Mucosa of rectum (tissue), 2 donors: ENCODE results near the gene XPO6.

Source experiments
- H3K27ac ChIP-seq, 2 donors: one replicate each; pipeline ENCODE4 v1.7.0; 2013; ENCODE audit warnings: inconsistent platforms in 2 of 2, low read depth in 2 of 2, low read length in 2 of 2
- H3K27me3 ChIP-seq, 2 donors: one replicate each; pipeline ENCODE4 v1.7.0; 2013; ENCODE audit warnings: low read length in 2 of 2; ENCODE audit not compliant: control insufficient read depth in 2 of 2, insufficient read depth in 2 of 2
- H3K36me3 ChIP-seq, 2 donors: one replicate each; pipeline ENCODE4 v1.7.0; 2013; ENCODE audit warnings: low read length in 2 of 2; ENCODE audit not compliant: control insufficient read depth in 2 of 2, insufficient read depth in 2 of 2
- H3K4me1 ChIP-seq, 2 donors: one replicate each; pipeline ENCODE4 v1.7.0; 2013; ENCODE audit warnings: low read length in 2 of 2, mild to moderate bottlenecking in 1 of 2; ENCODE audit not compliant: control insufficient read depth in 2 of 2, insufficient read depth in 2 of 2
- H3K4me3 ChIP-seq, 2 donors: one replicate each; pipeline ENCODE4 v1.7.0; 2013; ENCODE audit warnings: low read length in 2 of 2
- H3K9ac ChIP-seq, 2 donors: one replicate each; pipeline ENCODE4 v1.7.0; 2013; ENCODE audit warnings: low read length in 2 of 2, low read depth in 1 of 2, mild to moderate bottlenecking in 1 of 2
- H3K9me3 ChIP-seq, 2 donors: one replicate each; pipeline ENCODE4 v1.7.0; 2013; ENCODE audit warnings: low read length in 2 of 2; ENCODE audit not compliant: control insufficient read depth in 2 of 2
- donor health status: healthy.
- donor health status: Normal muscosa, but diverticular disease.

XPO6 gene

GRCh38 chr16:28186752-28187151 lies 25.0 kb downstream of the XPO6 start:
- Histone ChIP-seq H3K4me3 (no peak overlapping the region), H3K27ac (peak overlapping the region; percentile 8 to 16), H3K4me1 (peaks cover 2 to 5% of the 10 kb centered on the region in 2 donors), H3K9me3 (no peaks in the 10 kb centered on the region), H3K27me3 (no peaks in the 10 kb centered on the region), H3K9ac (no peak overlapping the region), H3K36me3 (no peaks in the 10 kb centered on the region)

GRCh38 chr16:28185696-28186095 lies 26.1 kb downstream of the XPO6 start:
- no peaks in the 10 kb centered on the region for H3K9me3 ChIP-seq
- peaks cover 5 to 11% of the 10 kb centered on the region in 2 donors for H3K4me1 ChIP-seq
- H3K36me3 ChIP-seq = no peaks in the 10 kb centered on the region
- no peaks in the 10 kb centered on the region for H3K27me3 ChIP-seq
- no peak overlapping the region for H3K9ac ChIP-seq
- no peak overlapping the region for H3K27ac ChIP-seq
- H3K4me3 ChIP-seq = no peak overlapping the region

GRCh38 chr16:28184625-28185024 lies 27.1 kb downstream of the XPO6 start:
- H3K27me3 ChIP-seq = no peaks in the 10 kb centered on the region
- H3K9ac ChIP-seq = no peak overlapping the region
- no peak overlapping the region for H3K4me3 ChIP-seq
- H3K4me1 ChIP-seq = peaks cover 5 to 11% of the 10 kb centered on the region in 2 donors
- H3K36me3 ChIP-seq = peaks cover 0 to 1% of the 10 kb centered on the region in 2 donors
- no peak overlapping the region for H3K27ac ChIP-seq
- H3K9me3 ChIP-seq = no peaks in the 10 kb centered on the region

GRCh38 chr16:28183930-28184329 lies 27.8 kb downstream of the XPO6 start:
- Histone ChIP-seq H3K27ac (no peak overlapping the region), H3K4me1 (peaks cover 5 to 8% of the 10 kb centered on the region in 2 donors), H3K27me3 (no peaks in the 10 kb centered on the region), H3K4me3 (no peak overlapping the region), H3K36me3 (peaks cover 0 to 5% of the 10 kb centered on the region in 2 donors), H3K9ac (no peak overlapping the region), H3K9me3 (no peaks in the 10 kb centered on the region)

- Histone ChIP-seq H3K4me3 (no peak overlapping the region), H3K4me1 (peaks cover 5 to 8% of the 10 kb centered on the region in 2 donors), H3K27ac (no peak overlapping the region), H3K27me3 (no peaks in the 10 kb centered on the region), H3K9ac (no peak overlapping the region), H3K36me3 (peaks cover 0 to 5% of the 10 kb centered on the region in 2 donors), H3K9me3 (no peaks in the 10 kb centered on the region)
Measured at GRCh38 chr16:28183484-28183883, 28.3 kb downstream of the XPO6 start.

GRCh38 chr16:28182801-28183200 lies 29.0 kb downstream of the XPO6 start:
- H3K36me3 ChIP-seq = peaks cover 6 to 7% of the 10 kb centered on the region in 2 donors
- H3K4me3 ChIP-seq = no peak overlapping the region
- H3K9ac ChIP-seq = no peak overlapping the region
- peaks cover 2 to 8% of the 10 kb centered on the region in 2 donors for H3K4me1 ChIP-seq
- H3K9me3 ChIP-seq = no peaks in the 10 kb centered on the region
- no peak overlapping the region for H3K27ac ChIP-seq
- no peaks in the 10 kb centered on the region for H3K27me3 ChIP-seq

- Histone ChIP-seq H3K27me3 (no peaks in the 10 kb centered on the region), H3K4me3 (no peak overlapping the region), H3K4me1 (peaks cover 2 to 8% of the 10 kb centered on the region in 2 donors), H3K36me3 (peaks cover 10% of the 10 kb centered on the region in 2 donors), H3K9me3 (no peaks in the 10 kb centered on the region), H3K27ac (no peak overlapping the region), H3K9ac (no peak overlapping the region)
Measured at GRCh38 chr16:28182183-28182582, 29.6 kb downstream of the XPO6 start.

GRCh38 chr16:28181515-28181914 lies 30.2 kb downstream of the XPO6 start:
- peaks cover 13% of the 10 kb centered on the region in 2 donors for H3K36me3 ChIP-seq
- H3K27ac ChIP-seq = peak overlapping the region in 1 of 2 donors; percentile 21
- H3K27me3 ChIP-seq = no peaks in the 10 kb centered on the region
- no peak overlapping the region for H3K9ac ChIP-seq
- H3K4me1 ChIP-seq = peaks cover 2 to 8% of the 10 kb centered on the region in 2 donors
- no peak overlapping the region for H3K4me3 ChIP-seq
- H3K9me3 ChIP-seq = no peaks in the 10 kb centered on the region

GRCh38 chr16:28180655-28181460 lies 30.9 kb downstream of the XPO6 start:
- Histone ChIP-seq H3K9ac (no peak overlapping the region), H3K36me3 (peaks cover 13% of the 10 kb centered on the region in 2 donors), H3K4me1 (peaks cover 2 to 8% of the 10 kb centered on the region in 2 donors), H3K27ac (peak overlapping the region in 1 of 2 donors; percentile 21), H3K9me3 (no peaks in the 10 kb centered on the region), H3K27me3 (no peaks in the 10 kb centered on the region), H3K4me3 (no peak overlapping the region)

- Histone ChIP-seq H3K4me3 (no peak overlapping the region), H3K27ac (no peak overlapping the region), H3K36me3 (peaks cover 17 to 26% of the 10 kb centered on the region in 2 donors), H3K9me3 (no peaks in the 10 kb centered on the region), H3K27me3 (no peaks in the 10 kb centered on the region), H3K4me1 (peaks cover 2 to 8% of the 10 kb centered on the region in 2 donors), H3K9ac (no peak overlapping the region)
Measured at GRCh38 chr16:28179354-28179753, 32.4 kb downstream of the XPO6 start.
